Measurements from ENCODE around the gene PGK1. TPM values are rescaled to one million over a fixed set of nuclear protein-coding genes. Genes with fewer than 3 reads are reported as not detected.
"Not testable (repeated sequence)": the region's sequence is repeated elsewhere in the genome, so short reads cannot be mapped to it uniquely, and the experiment has no call there.

Gene PGK1
- total RNA-seq, 8 experiments from 2014 or later: 153 to 410 (median 343) TPM

- no peak for ATAC-seq (replicated peaks in 6 of 8)
Observed at GRCh38 chrX:78123190-78123589, 19.1 kb downstream of the PGK1 start.

GRCh38 chrX:78124307-78124706 lies 20.3 kb downstream of the PGK1 start:
- in situ Hi-C loops (cut with MboI; ENCODE audit: low pct_unique_long_range_greater_than_20kb in 2 of 9, low sequenced_read_pairs in 9 of 9, unreplicated experiment in 9 of 9): loop anchor here in 1 of 9 experiments (25.0 kb wide), 1 partner anchor 212 kb away; the partner anchor contains the start of gene ATP7A
- peak in 3 of 8 experiments; percentile 41 to 64 (median 42) for ATAC-seq (replicated peaks in 6 of 8)
- Histone ChIP-seq H3K4me3 (no peak overlapping the region), H3K27ac (no peak overlapping the region), H3K4me1 (replicated peaks in 1 of 2) (no peaks in the 10 kb centered on the region)
- 38 to 100% (median 83%) methylated on average over 1 to 2 of the region's 2 CpGs; no CpG with 5 or more reads in 6 of the 10 experiments for WGBS, 10 experiments

More at GRCh38 chrX:78123190-78123589, 19.1 kb downstream of the PGK1 start:
- in situ Hi-C loops (cut with MboI; ENCODE audit: low pct_unique_long_range_greater_than_20kb in 2 of 9, low sequenced_read_pairs in 9 of 9, unreplicated experiment in 9 of 9): loop anchor here in 1 of 9 experiments (25.0 kb wide), 1 partner anchor 211 kb away; the partner anchor contains the start of gene ATP7A
- no peaks in the 10 kb centered on the region for H3K4me1 ChIP-seq (replicated peaks in 1 of 2)
- no peak overlapping the region for H3K4me3 ChIP-seq
- H3K27ac ChIP-seq: no peak overlapping the region

GRCh38 chrX:78125148-78125547 lies 21.1 kb downstream of the PGK1 start:
- Histone ChIP-seq H3K4me3 (no peak overlapping the region), H3K27ac (no peak overlapping the region), H3K4me1 (replicated peaks in 1 of 2) (no peaks in the 10 kb centered on the region)
- WGBS, 10 experiments: 29 to 100% methylated on average over 1 of the region's 1 CpG; no CpG with 5 or more reads in 8 of the 10 experiments
- in situ Hi-C loops (cut with MboI; ENCODE audit: low pct_unique_long_range_greater_than_20kb in 2 of 9, low sequenced_read_pairs in 9 of 9, unreplicated experiment in 9 of 9): no loop called here
- no peak for ATAC-seq (replicated peaks in 6 of 8)

- ATAC-seq (replicated peaks in 6 of 8): peak in 3 of 8 experiments; percentile 60 to 68 (median 67)
Observed at GRCh38 chrX:78125781-78126180, 21.7 kb downstream of the PGK1 start.

GRCh38 chrX:78129714-78130113 lies 25.7 kb downstream of the PGK1 start:
- H3K27ac ChIP-seq: no peak overlapping the region
- ATAC-seq (replicated peaks in 6 of 8): no peak

More at GRCh38 chrX:78125781-78126180, 21.7 kb downstream of the PGK1 start:
- in situ Hi-C loops (cut with MboI; ENCODE audit: low pct_unique_long_range_greater_than_20kb in 2 of 9, low sequenced_read_pairs in 9 of 9, unreplicated experiment in 9 of 9); H3K4me1 ChIP-seq (replicated peaks in 1 of 2); H3K27ac ChIP-seq; H3K4me3 ChIP-seq: not testable (repeated sequence)

GRCh38 chrX:78130396-78130795 lies 26.3 kb downstream of the PGK1 start:
- ATAC-seq (replicated peaks in 6 of 8): no peak
- 27 to 100% (median 100%) methylated on average over 1 of the region's 1 CpG; no CpG with 5 or more reads in 7 of the 10 experiments for WGBS, 10 experiments

More at GRCh38 chrX:78129714-78130113, 25.7 kb downstream of the PGK1 start:
- in situ Hi-C loops (cut with MboI; ENCODE audit: low pct_unique_long_range_greater_than_20kb in 2 of 9, low sequenced_read_pairs in 9 of 9, unreplicated experiment in 9 of 9): no loop called here
- no peaks in the 10 kb centered on the region for H3K4me1 ChIP-seq (replicated peaks in 1 of 2)
- no peak overlapping the region for H3K4me3 ChIP-seq

GRCh38 chrX:78131117-78131516 lies 27.1 kb downstream of the PGK1 start:
- ATAC-seq (replicated peaks in 6 of 8): no peak
- Histone ChIP-seq H3K27ac (no peak overlapping the region), H3K4me1 (replicated peaks in 1 of 2) (no peaks in the 10 kb centered on the region), H3K4me3 (no peak overlapping the region)
- WGBS, 10 experiments: 38 to 100% (median 56%) methylated on average over 1 of the region's 1 CpG; no CpG with 5 or more reads in 5 of the 10 experiments
- in situ Hi-C loops (cut with MboI; ENCODE audit: low pct_unique_long_range_greater_than_20kb in 2 of 9, low sequenced_read_pairs in 9 of 9, unreplicated experiment in 9 of 9): no loop called here

More at GRCh38 chrX:78130396-78130795, 26.3 kb downstream of the PGK1 start:
- Histone ChIP-seq H3K27ac (no peak overlapping the region), H3K4me1 (replicated peaks in 1 of 2) (no peaks in the 10 kb centered on the region), H3K4me3 (no peak overlapping the region)
- in situ Hi-C loops (cut with MboI; ENCODE audit: low pct_unique_long_range_greater_than_20kb in 2 of 9, low sequenced_read_pairs in 9 of 9, unreplicated experiment in 9 of 9): no loop called here

GRCh38 chrX:78133238-78133960 lies 29.4 kb downstream of the PGK1 start:
- Histone ChIP-seq H3K4me1 (replicated peaks in 1 of 2) (no peaks in the 10 kb centered on the region), H3K4me3 (no peak overlapping the region), H3K27ac (no peak overlapping the region)
- ATAC-seq (replicated peaks in 6 of 8): no peak
- WGBS, 10 experiments: 0 to 100% (median 51%) methylated on average over 1 to 4 of the region's 4 CpGs; no CpG with 5 or more reads in 2 of the 10 experiments
- in situ Hi-C loops (cut with MboI; ENCODE audit: low pct_unique_long_range_greater_than_20kb in 2 of 9, low sequenced_read_pairs in 9 of 9, unreplicated experiment in 9 of 9): no loop called here

GRCh38 chrX:78139160-78140123 lies 35.4 kb downstream of the PGK1 start, which contains the start of gene TAF9B:
TSS of gene TAF9B (minus strand) at chrX:78139650. CDS start at chrX:78139611, 39 bp downstream.
- 0 to 56% (median 7%) methylated on average over 1 to 12 of the region's 59 CpGs; no CpG with 5 or more reads in 7 of the 10 experiments for WGBS, 10 experiments
- in situ Hi-C loops (cut with MboI; ENCODE audit: low pct_unique_long_range_greater_than_20kb in 2 of 9, low sequenced_read_pairs in 9 of 9, unreplicated experiment in 9 of 9): no loop called here
- peak within 1 kb of the TSS; percentile 52 to 97 (median 58) for H3K4me3 ChIP-seq
- peak within 1 kb of the TSS; percentile 76 to 93 for H3K27ac ChIP-seq
- H3K4me1 ChIP-seq (replicated peaks in 1 of 2): no peaks in the 10 kb centered on the region
- ATAC-seq (replicated peaks in 6 of 8): peak; percentile 95 to 98 (median 96)

GRCh38 chrX:78140206-78140605 lies 36.2 kb downstream of the PGK1 start:
- Histone ChIP-seq H3K27ac (peak overlapping the region in 1 of 2 donors; percentile 93), H3K4me1 (replicated peaks in 1 of 2) (no peaks in the 10 kb centered on the region), H3K4me3 (peak overlapping the region in 1 of 5 donors; percentile 58)
- ATAC-seq (replicated peaks in 6 of 8): no peak
- 60 to 100% (median 90%) methylated on average over 1 to 9 of the region's 9 CpGs; no CpG with 5 or more reads in 6 of the 10 experiments for WGBS, 10 experiments
- in situ Hi-C loops (cut with MboI; ENCODE audit: low pct_unique_long_range_greater_than_20kb in 2 of 9, low sequenced_read_pairs in 9 of 9, unreplicated experiment in 9 of 9): no loop called here

GRCh38 chrX:78147002-78147540 lies 43.0 kb downstream of the PGK1 start:
- WGBS, 10 experiments: 0% methylated on average over 2 of the region's 5 CpGs; no CpG with 5 or more reads in 9 of the 10 experiments
- in situ Hi-C loops (cut with MboI; ENCODE audit: low pct_unique_long_range_greater_than_20kb in 2 of 9, low sequenced_read_pairs in 9 of 9, unreplicated experiment in 9 of 9): not testable (repeated sequence)

GRCh38 chrX:78157373-78157772 lies 53.3 kb downstream of the PGK1 start:
- H3K27ac ChIP-seq; in situ Hi-C loops (cut with MboI; ENCODE audit: low pct_unique_long_range_greater_than_20kb in 2 of 9, low sequenced_read_pairs in 9 of 9, unreplicated experiment in 9 of 9); H3K4me1 ChIP-seq (replicated peaks in 1 of 2); H3K4me3 ChIP-seq; ATAC-seq (replicated peaks in 6 of 8): not testable (repeated sequence)
- WGBS, 10 experiments: 0 to 100% (median 29%) methylated on average over 1 of the region's 2 CpGs; no CpG with 5 or more reads in 6 of the 10 experiments

More at GRCh38 chrX:78147002-78147540, 43.0 kb downstream of the PGK1 start:
- not testable (repeated sequence) for H3K4me3 ChIP-seq; ATAC-seq (replicated peaks in 6 of 8); H3K4me1 ChIP-seq (replicated peaks in 1 of 2); H3K27ac ChIP-seq

Data from motor neuron (in vitro differentiated cells).